T47D (cell line): Measurements from ENCODE around the gene GCN1.

ENCODE experiments used
- DNase-seq, 2 experiments: peaks; one replicate each; pipeline versions ENCODE4 v3.0.0 to v3.0.0-alpha.2; 2011 to 2012; ENCODE audit warnings: low read depth in 1 of 2, low spot score in 1 of 2
- JUND ChIP-seq: IDR thresholded peaks from 2 replicates; pipeline ENCODE4 v1.6.1; 2012; ENCODE audit warnings: low read depth
- in situ Hi-C: cut with HindIII; loops from 2 replicates; pipeline ENCODE4 v1.10.0; 2016; ENCODE audit warnings: low sequenced_read_pairs, low pct_unique_long_range_greater_than_20kb

Gene GCN1

GRCh38 chr12:120235369-120236323 is 41.1 kb upstream of the GCN1 start:
- peak in 1 of 2 experiments; percentile 44 for DNase-seq
- in situ Hi-C loops: no loop called here
- TF ChIP-seq JUND: no peak

GRCh38 chr12:120234643-120235368 is 40.3 kb upstream of the GCN1 start:
- in situ Hi-C loops: no loop called here
- DNase-seq: peak; percentile 88 to 98
- TF ChIP-seq JUND: peak; percentile 85; the same call in 1 of the 2 replicates

- DNase-seq: peak; percentile 62 to 97
- in situ Hi-C loops: no loop called here
- peak; percentile 91 for TF ChIP-seq JUND
These were observed 36.9 kb upstream of the GCN1 start for GRCh38 chr12:120231316-120232011.

GRCh38 chr12:120230974-120231315 is 36.4 kb upstream of the GCN1 start:
- no peak for TF ChIP-seq JUND
- in situ Hi-C loops: no loop called here
- DNase-seq: no peak

GRCh38 chr12:120230326-120230973 is 35.9 kb upstream of the GCN1 start:
- in situ Hi-C loops: no loop called here
- TF ChIP-seq JUND: no peak; the same call in none of the 2 replicates
- peak in 1 of 2 experiments; percentile 82 for DNase-seq

- TF ChIP-seq JUND: no peak
- DNase-seq: peak in 1 of 2 experiments; percentile 66
- in situ Hi-C loops: no loop called here
These were observed 35.2 kb upstream of the GCN1 start for GRCh38 chr12:120229487-120230325.

- TF ChIP-seq JUND: no peak
- DNase-seq: peak in 1 of 2 experiments; percentile 35
- in situ Hi-C loops: no loop called here
These were observed 34.6 kb upstream of the GCN1 start for GRCh38 chr12:120229071-120229486.

GRCh38 chr12:120228291-120229070 is 34.0 kb upstream of the GCN1 start:
- peak; percentile 87 to 94 for DNase-seq
- in situ Hi-C loops: no loop called here

GRCh38 chr12:120228041-120228290 is 33.5 kb upstream of the GCN1 start:
- in situ Hi-C loops: no loop called here
- no peak for TF ChIP-seq JUND
- DNase-seq: no peak

More at GRCh38 chr12:120228291-120229070, 34.0 kb upstream of the GCN1 start:
- TF ChIP-seq JUND: no peak

GRCh38 chr12:120227233-120228040 is 32.9 kb upstream of the GCN1 start:
- no peak for DNase-seq
- no peak for TF ChIP-seq JUND
- in situ Hi-C loops: no loop called here
